Smooth muscle cell (in vitro differentiated cells): ENCODE results near the gene TCERG1L. TPM values are rescaled to one million over a fixed set of nuclear protein-coding genes. Genes with fewer than 3 reads are reported as not detected.

ENCODE experiments used
- DNase-seq: peaks from one replicate; lab custom pipeline; 2025; ENCODE audit not compliant: unreplicated experiment; lab: John Stamatoyannopoulos, UW
- H2AFZ ChIP-seq: fragments of 200-600 bp; sonication (generic); 2 replicates; pipeline ENCODE4 v1.6.0; 2016; ENCODE audit warnings: antibody characterized with exemption, low read depth, mild to moderate bottlenecking
- H3F3A ChIP-seq: fragments of 200-600 bp; sonication (generic); 2 replicates; pipeline ENCODE4 v1.6.0; 2017; ENCODE audit warnings: antibody characterized with exemption, low read depth
- H3K27ac ChIP-seq: fragments of 200-600 bp; sonication (generic); 2 replicates; pipeline ENCODE4 v1.5.1; 2016; ENCODE audit warnings: low read depth, mild to moderate bottlenecking
- H3K27me3 ChIP-seq: fragments of 200-600 bp; sonication (generic); 2 replicates; pipeline ENCODE4 v1.6.1; 2016; ENCODE audit warnings: low read depth, mild to moderate bottlenecking
- H3K36me3 ChIP-seq: fragments of 200-600 bp; sonication (generic); 2 replicates; pipeline ENCODE4 v1.5.1; 2016; ENCODE audit warnings: low read depth
- H3K4me1 ChIP-seq: fragments of 200-600 bp; sonication (generic); 2 replicates; pipeline ENCODE4 v1.5.1; 2016; ENCODE audit warnings: low read depth
- H3K4me2 ChIP-seq: fragments of 200-600 bp; sonication (generic); 2 replicates; pipeline ENCODE4 v1.6.0; 2016; ENCODE audit warnings: mild to moderate bottlenecking
- H3K4me3 ChIP-seq: fragments of 200-600 bp; sonication (generic); 2 replicates; pipeline ENCODE4 v1.5.1; 2016; ENCODE audit warnings: mild to moderate bottlenecking
- H3K79me2 ChIP-seq: fragments of 200-600 bp; sonication (generic); 2 replicates; pipeline ENCODE4 v1.6.0; 2016; ENCODE audit warnings: low read depth, mild to moderate bottlenecking
- H3K9ac ChIP-seq: fragments of 200-600 bp; sonication (generic); 2 replicates; pipeline ENCODE4 v1.6.0; 2016; ENCODE audit warnings: low read depth
- H3K9me3 ChIP-seq: fragments of 200-600 bp; sonication (generic); replicated peaks from 2 replicates; pipeline ENCODE4 v1.5.1; 2016; ENCODE audit warnings: low read depth
- H4K20me1 ChIP-seq: fragments of 200-600 bp; sonication (generic); 2 replicates; pipeline ENCODE4 v1.6.0; 2016; ENCODE audit warnings: low read depth
- WGBS: methylation state at CpG from one replicate; pipeline ENCODE4 v1.1.7; 2016; ENCODE audit warnings: low lambda C conversion rate; 5-methylcytosine and 5-hydroxymethylcytosine counted together
- polyA plus RNA-seq: library from polyadenylated mRNA; unstranded; fragments of >200 nt; fragmentation: Nextera tagmentation; extraction: Ambion mirVana; gene quantifications from 2 replicates; pipeline ENCODE4 v1.2.1, GENCODE V29; 2016
- total RNA-seq: library from RNA; depleted of rRNA; stranded (reverse); fragments of >200 nt; gene quantifications from 2 replicates; pipeline ENCODE4 v1.2.3, GENCODE V29; 2014
- TF ChIP-seq, protein P1 (sequence below): fragments of 200-600 bp; sonication (generic); IDR thresholded peaks from 2 replicates; pipeline ENCODE4 v1.5.1; 2017; ENCODE audit warnings: borderline replicate concordance, mild to moderate bottlenecking, antibody characterized with exemption; ENCODE audit not compliant: insufficient read depth, poor library complexity, severe bottlenecking

TCERG1L gene
- total and polyA plus RNA-seq, 2 experiments from 2014 or later, result not detected

DNA sequence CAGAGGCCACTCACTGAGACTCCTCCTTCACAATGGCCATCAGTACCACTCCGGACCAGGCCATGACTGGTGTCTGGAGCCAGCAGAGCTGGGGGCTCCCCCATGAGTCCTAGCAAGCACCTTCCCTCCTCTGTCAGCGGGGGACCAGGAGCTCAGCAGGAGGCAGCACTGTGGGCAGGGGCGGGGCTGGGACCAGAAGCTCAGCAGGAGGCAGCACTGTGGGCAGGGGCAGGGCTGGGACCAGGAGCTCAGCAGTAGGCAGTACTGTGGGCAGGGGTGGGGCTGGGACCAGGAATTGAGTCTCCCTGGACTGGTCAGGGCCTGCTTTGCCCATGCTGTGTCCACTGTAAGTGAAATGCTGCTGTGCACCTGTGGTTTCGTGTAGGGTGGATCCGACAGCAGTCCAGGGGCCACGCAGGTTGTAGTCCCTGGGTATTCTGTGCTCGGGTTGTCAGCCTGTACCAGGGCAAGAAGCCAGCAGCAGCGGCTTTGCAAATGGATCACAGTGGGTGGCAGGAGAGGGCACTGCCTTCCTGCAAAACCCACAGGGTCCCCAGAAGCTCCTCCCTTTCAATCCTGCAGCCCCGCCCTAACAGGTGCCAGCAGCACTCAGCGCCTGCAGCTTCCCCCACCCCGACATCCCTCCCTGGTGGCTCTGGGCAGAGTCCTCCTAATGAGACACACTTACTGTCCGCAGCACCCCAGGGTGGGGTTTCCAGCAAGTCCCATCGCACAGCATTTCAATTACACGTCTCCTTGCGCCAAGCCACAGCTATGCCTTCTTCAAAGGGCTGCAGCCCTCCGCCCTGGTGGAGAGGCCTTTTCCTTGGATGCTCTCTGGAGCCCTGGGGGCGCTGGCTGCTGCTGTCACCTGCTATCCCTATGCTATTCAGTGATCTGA is 220.5 kb downstream of the TCERG1L start:
- TF ChIP-seq, protein P1, sequence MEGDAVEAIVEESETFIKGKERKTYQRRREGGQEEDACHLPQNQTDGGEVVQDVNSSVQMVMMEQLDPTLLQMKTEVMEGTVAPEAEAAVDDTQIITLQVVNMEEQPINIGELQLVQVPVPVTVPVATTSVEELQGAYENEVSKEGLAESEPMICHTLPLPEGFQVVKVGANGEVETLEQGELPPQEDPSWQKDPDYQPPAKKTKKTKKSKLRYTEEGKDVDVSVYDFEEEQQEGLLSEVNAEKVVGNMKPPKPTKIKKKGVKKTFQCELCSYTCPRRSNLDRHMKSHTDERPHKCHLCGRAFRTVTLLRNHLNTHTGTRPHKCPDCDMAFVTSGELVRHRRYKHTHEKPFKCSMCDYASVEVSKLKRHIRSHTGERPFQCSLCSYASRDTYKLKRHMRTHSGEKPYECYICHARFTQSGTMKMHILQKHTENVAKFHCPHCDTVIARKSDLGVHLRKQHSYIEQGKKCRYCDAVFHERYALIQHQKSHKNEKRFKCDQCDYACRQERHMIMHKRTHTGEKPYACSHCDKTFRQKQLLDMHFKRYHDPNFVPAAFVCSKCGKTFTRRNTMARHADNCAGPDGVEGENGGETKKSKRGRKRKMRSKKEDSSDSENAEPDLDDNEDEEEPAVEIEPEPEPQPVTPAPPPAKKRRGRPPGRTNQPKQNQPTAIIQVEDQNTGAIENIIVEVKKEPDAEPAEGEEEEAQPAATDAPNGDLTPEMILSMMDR, result no peak

DNA sequence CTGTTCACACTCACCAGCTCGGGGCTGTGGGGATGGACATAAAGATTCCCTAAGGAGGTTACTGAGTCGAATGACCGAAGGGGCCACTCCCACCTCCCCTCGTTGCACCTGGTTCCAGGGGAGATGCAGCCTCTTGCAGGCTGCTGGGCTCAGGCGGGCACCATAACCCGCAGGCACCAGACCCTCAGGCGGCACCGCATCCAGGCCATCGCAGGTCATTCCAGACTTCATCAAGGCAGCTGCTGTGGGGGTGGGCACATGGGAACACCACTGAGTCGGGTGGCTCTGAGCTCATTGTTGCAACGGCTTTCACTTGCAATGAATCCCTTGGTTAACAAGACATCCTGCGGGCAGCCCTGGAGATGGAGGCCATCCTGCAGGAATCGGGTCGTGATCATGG is 221.7 kb downstream of the TCERG1L start:
- H3K4me2 ChIP-seq, result no peak overlapping the region
- H3K27me3 ChIP-seq, result no peaks in the 10 kb centered on the region
- H3K4me1 ChIP-seq, result no peaks in the 10 kb centered on the region
- H3K79me2 ChIP-seq, result no peaks in the 10 kb centered on the region
- no peak overlapping the region for H3K4me3 ChIP-seq
- H3K36me3 ChIP-seq, result no peaks in the 10 kb centered on the region
- H3K9me3 ChIP-seq, result no peaks in the 10 kb centered on the region
- H3K9ac ChIP-seq, result no peak overlapping the region
- TF ChIP-seq, protein P1, result no peak
- WGBS, result 91% methylated on average over 14 of the region's 14 CpGs
- H3K27ac ChIP-seq, result no peak overlapping the region
- H2AFZ ChIP-seq, result no peak overlapping the region
- DNase-seq, result no peak
- no peaks in the 10 kb centered on the region for H4K20me1 ChIP-seq
- H3F3A ChIP-seq, result no peaks in the 10 kb centered on the region

More for the DNA sequence above, 220.5 kb downstream of the TCERG1L start:
- H3K4me3 ChIP-seq, result no peak overlapping the region
- no peaks in the 10 kb centered on the region for H3K9me3 ChIP-seq
- no peaks in the 10 kb centered on the region for H3K4me1 ChIP-seq
- no peaks in the 10 kb centered on the region for H3K36me3 ChIP-seq
- no peak overlapping the region for H3K9ac ChIP-seq
- no peak overlapping the region for H3K4me2 ChIP-seq
- no peak for DNase-seq
- H3K27ac ChIP-seq, result no peak overlapping the region
- H2AFZ ChIP-seq, result no peak overlapping the region
- no peaks in the 10 kb centered on the region for H4K20me1 ChIP-seq
- H3K79me2 ChIP-seq, result no peaks in the 10 kb centered on the region
- H3K27me3 ChIP-seq, result no peaks in the 10 kb centered on the region
- H3F3A ChIP-seq, result no peaks in the 10 kb centered on the region
- WGBS, result 90% methylated on average over 16 of the region's 17 CpGs

DNA sequence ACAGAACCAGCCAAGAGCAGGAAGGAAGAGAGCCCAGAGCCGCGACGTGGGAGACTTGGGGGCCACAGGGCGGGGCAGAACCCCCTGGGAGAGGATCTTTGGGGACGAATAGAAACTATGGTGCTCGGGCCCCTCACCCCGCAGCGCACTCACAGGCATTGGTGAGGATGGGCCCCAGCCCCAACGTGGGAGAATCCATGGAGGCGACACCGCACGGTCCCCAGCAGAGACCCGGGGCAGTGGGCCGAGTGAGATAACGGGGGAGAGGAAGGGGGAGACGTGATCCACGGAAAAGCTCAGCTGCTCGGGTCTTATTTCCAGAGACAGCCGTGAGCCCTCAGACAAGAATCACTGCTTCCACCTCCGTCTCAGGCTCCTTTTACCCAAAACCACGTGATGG is 222.4 kb downstream of the TCERG1L start:
- H2AFZ ChIP-seq, result no peak overlapping the region
- H3K27ac ChIP-seq, result no peak overlapping the region
- DNase-seq, result no peak
- H3F3A ChIP-seq, result no peaks in the 10 kb centered on the region
- H4K20me1 ChIP-seq, result no peaks in the 10 kb centered on the region
- no peak overlapping the region for H3K4me3 ChIP-seq
- 91% methylated on average over 21 of the region's 21 CpGs for WGBS
- no peak overlapping the region for H3K4me2 ChIP-seq
- H3K9ac ChIP-seq, result no peak overlapping the region
- no peaks in the 10 kb centered on the region for H3K27me3 ChIP-seq
- no peaks in the 10 kb centered on the region for H3K36me3 ChIP-seq
- TF ChIP-seq, protein P1, result no peak
- no peaks in the 10 kb centered on the region for H3K79me2 ChIP-seq
- H3K4me1 ChIP-seq, result no peaks in the 10 kb centered on the region
- no peaks in the 10 kb centered on the region for H3K9me3 ChIP-seq
